ENCODE results near the gene NPLOC4. TPM values are rescaled to one million over a fixed set of nuclear protein-coding genes. Genes with fewer than 3 reads are reported as not detected.
A peak's percentile ranks its signal among the peaks of the same experiment; 100 is the strongest.

Gene NPLOC4
- total RNA-seq, 3 donors from 2014 or later: 153 to 201 (median 167) TPM

DNA sequence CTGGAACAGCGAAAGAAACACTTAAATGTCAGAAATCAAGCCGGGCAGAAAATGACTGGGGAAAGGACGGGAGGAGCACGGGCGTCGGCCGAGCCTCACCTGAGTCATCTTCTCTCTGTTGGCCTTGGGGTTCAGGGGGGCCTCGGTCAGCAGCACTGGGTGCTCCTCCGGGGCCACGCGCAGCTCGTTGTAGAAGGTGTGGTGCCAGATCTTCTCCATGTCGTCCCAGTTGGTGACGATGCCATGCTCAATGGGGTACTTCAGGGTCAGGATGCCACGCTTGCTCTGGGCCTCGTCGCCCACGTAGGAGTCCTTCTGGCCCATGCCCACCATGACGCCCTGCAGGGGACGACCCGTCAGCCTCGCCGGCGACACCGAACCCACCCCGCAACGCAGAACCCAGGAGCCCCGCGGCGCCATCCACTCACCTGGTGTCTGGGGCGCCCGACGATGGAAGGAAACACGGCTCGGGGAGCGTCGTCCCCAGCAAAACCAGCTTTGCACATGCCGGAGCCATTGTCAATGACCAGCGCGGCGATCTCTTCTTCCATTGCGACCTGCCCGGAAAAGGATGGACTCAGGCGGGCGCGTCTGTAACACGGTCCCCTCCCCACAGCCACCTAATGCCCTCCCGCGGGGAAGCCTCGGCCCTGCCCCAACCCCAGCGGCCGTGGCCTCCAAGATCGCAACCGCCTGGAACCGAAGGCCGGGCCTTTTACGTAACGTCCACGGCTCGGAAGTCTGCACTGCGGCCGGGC is 124.9 kb downstream of the NPLOC4 start:
- Mint-ChIP-seq H3K27me3 (ENCODE audit: low read depth) (no peaks in the 10 kb centered on the region), H3K4me1 (ENCODE audit: low read depth) (peaks cover 36% of the 10 kb centered on the region)

DNA sequence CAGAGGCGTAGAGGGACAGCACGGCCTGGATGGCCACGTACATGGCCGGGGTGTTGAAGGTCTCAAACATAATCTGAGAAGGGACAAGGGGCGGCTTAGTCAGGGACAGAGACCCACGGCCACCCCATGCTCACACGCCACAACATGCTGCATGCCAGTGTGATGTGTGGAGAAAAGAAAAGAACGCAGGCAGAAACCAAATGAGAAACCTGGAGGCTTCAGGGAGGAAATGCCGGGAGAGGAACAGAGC is 125.4 kb downstream of the NPLOC4 start:
- Mint-ChIP-seq H3K9me3 (no peaks in the 10 kb centered on the region), H3K4me1 (ENCODE audit: low read depth) (peaks cover 33% of the 10 kb centered on the region), H3K4me3 (peak overlapping the region; percentile 96), H3K36me3 (ENCODE audit: insufficient read depth) (peaks cover 34% of the 10 kb centered on the region), H3K27me3 (ENCODE audit: low read depth) (no peaks in the 10 kb centered on the region)
- no peak for ATAC-seq
- no peak for DNase-seq

More for the DNA sequence above, 124.9 kb downstream of the NPLOC4 start:
- H3K4me3 Mint-ChIP-seq: peak overlapping the region; percentile 96
- H3K9me3 Mint-ChIP-seq: no peaks in the 10 kb centered on the region
- H3K36me3 Mint-ChIP-seq (ENCODE audit: insufficient read depth): peaks cover 34% of the 10 kb centered on the region
- DNase-seq (peak; percentile 39), ATAC-seq (no peak)

DNA sequence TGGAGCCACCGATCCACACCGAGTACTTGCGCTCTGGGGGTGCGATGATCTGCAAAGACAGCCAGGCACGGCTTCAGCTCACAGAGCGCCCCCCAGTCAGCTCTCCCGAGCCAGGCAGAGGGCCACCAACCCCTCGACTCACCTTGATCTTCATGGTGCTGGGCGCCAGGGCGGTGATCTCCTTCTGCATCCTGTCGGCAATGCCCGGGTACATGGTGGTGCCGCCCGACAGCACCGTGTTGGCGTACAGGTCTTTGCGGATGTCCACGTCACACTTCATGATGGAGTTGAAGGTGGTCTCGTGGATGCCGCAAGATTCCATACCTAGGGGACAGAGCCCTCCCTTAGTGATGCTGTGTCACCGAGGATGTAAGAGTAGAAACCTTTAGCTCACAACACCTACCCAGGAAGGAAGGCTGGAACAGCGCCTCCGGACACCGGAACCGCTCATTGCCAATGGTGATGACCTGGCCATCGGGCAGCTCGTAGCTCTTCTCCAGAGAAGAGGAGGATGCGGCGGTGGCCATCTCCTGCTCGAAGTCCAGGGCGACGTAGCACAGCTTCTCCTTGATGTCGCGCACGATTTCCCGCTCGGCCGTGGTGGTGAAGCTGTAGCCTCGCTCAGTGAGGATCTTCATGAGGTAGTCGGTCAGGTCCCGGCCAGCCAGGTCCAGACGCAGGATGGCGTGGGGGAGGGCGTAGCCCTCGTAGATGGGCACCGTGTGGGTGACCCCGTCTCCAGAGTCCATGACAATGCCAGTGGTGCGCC is 125.9 kb downstream of the NPLOC4 start:
- Mint-ChIP-seq H3K9me3 (no peaks in the 10 kb centered on the region), H3K36me3 (ENCODE audit: insufficient read depth) (peaks cover 34% of the 10 kb centered on the region), H3K4me1 (ENCODE audit: low read depth) (peaks cover 28% of the 10 kb centered on the region), H3K27me3 (ENCODE audit: low read depth) (no peaks in the 10 kb centered on the region), H3K4me3 (peak overlapping the region; percentile 96)
- ATAC-seq: no peak
- no peak for DNase-seq

DNA sequence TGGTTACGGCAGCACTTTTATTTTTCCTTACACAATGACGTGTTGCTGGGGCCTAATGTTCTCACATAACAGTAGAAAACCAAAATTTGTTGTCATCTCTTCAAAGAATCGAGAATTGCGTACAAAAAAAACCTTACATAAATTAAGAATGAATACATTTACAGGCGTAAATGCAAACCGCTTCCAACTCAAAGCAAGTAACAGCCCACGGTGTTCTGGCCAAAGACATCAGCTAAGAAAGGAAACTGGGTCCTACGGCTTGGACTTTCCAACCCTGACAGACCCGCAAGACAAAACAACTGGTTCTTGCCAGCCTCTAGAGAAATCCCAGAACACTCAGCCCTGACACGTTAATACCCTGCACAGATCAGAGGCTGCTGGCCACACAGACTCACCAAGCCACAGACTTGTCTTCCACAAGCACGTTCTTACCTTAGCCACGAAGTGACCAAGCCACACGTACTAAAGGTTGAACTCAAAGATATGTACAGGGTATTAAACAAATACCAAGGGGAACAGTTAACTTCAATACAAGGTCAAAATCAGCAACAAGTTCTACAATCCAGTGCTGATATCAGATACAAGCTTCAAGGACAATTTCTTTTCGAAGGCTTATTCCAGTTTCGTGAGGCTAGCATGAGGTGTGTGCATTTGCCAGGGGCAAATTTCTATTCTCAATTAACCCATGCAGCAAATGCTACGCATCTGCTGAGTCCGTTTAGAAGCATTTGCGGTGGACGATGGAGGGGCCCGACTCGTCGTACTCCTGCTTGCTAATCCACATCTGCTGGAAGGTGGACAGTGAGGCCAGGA is 126.7 kb downstream of the NPLOC4 start:
- no peak for DNase-seq
- no peak for ATAC-seq
- H3K27me3 Mint-ChIP-seq (ENCODE audit: low read depth): no peaks in the 10 kb centered on the region
- peak overlapping the region; percentile 96 for H3K4me3 Mint-ChIP-seq
- peaks cover 23% of the 10 kb centered on the region for H3K4me1 Mint-ChIP-seq (ENCODE audit: low read depth)
- no peaks in the 10 kb centered on the region for H3K9me3 Mint-ChIP-seq
- H3K36me3 Mint-ChIP-seq (ENCODE audit: insufficient read depth): peaks cover 34% of the 10 kb centered on the region

DNA sequence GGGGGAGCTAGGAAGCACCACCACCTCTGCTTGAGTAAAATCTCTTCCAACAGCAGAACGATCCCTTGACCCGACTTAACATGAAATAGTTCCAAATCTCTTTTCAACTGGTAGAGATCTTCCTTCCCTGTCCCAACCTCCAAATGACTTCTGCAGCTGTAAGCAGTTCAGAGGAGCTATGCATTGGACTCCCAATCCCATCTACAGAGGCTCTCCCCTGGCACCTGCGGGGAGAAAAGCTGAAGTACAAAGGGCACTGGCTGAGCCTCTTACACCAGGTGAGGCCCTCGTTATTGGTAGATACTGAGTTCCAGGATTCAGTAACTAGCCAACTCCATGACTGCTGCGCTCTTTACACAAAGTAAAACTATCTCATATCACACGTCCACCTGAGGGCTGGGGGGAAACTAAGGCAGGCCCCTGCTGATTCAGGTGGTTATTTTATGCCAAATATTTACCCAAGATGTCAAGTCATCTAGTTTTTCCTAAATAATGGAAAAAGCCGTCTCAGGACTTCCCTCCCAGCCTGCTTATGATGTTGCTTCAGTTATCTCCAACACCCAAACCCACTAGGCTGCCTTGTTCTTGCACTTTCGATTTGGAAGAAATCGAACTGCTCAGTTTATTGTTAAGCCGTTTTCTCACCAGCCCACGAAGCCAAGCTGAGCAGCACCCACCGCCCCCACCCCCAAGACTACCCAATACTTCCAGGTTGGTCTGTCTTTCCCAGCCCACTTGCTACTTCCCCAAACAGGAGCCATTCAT is 127.5 kb downstream of the NPLOC4 start:
- DNase-seq: no peak
- ATAC-seq: peak in 1 of 2 donors; percentile 2
- peak overlapping the region; percentile 96 for H3K4me3 Mint-ChIP-seq

DNA sequence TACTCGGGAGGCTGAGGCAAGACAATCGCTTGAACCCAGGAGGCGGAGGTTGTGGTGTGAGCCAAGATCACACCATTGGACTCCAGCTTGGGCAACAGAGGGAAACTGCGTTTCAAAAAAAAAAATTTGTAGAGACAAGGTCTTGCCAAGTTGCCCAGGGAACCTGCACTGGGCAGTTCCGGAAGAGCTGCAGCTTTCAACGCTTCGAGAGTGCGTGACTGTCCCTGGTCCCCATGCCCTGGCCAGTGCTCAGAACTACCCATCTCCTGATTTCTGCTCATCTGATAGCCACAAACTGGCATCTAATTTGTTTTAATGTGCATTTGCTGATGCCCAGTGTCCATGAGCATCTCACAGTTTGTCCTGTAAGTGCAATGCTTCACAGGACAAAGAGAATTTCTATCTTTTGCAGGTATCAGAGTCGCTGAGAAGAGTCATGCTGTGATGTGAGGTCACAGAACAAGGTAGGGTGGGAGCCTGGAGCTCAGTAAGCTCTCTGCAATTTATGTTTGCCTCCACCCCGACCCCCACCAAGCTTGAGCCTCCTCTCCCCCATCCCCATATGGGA is 128.2 kb downstream of the NPLOC4 start:
- H3K4me1 Mint-ChIP-seq (ENCODE audit: low read depth): peaks cover 23% of the 10 kb centered on the region
- peak overlapping the region; percentile 96 for H3K4me3 Mint-ChIP-seq
- H3K27me3 Mint-ChIP-seq (ENCODE audit: low read depth): no peaks in the 10 kb centered on the region
- ATAC-seq (no peak), DNase-seq (no peak)
- no peaks in the 10 kb centered on the region for H3K9me3 Mint-ChIP-seq
- H3K36me3 Mint-ChIP-seq (ENCODE audit: insufficient read depth): peaks cover 34% of the 10 kb centered on the region

More for the DNA sequence above, 127.5 kb downstream of the NPLOC4 start:
- Mint-ChIP-seq H3K4me1 (ENCODE audit: low read depth) (peaks cover 23% of the 10 kb centered on the region), H3K36me3 (ENCODE audit: insufficient read depth) (peaks cover 34% of the 10 kb centered on the region), H3K27me3 (ENCODE audit: low read depth) (no peaks in the 10 kb centered on the region), H3K9me3 (no peaks in the 10 kb centered on the region)

Other genes with a start within 250 kb of the NPLOC4 start
- gene BAHCC1, start 241.7 kb downstream of the NPLOC4 start, total RNA-seq: under 1 TPM; 0.08 to 0.19 (median 0.08) TPM
- 1,000 to 10,000 TPM; 3,953 to 4,676 (median 4,016) TPM for gene ACTG1, start 124.3 kb downstream of the NPLOC4 start, total RNA-seq
- under 1 TPM in 2 of 3 donors, not detected in 1; 0.33 to 0.58 TPM for gene FSCN2, start 108.7 kb downstream of the NPLOC4 start, total RNA-seq
- 10 to 100 TPM; 59.3 to 63.3 (median 61.6) TPM for gene FAAP100, start 84.8 kb downstream of the NPLOC4 start, total RNA-seq
- gene TSPAN10, start 84 bp upstream of the NPLOC4 start, total RNA-seq: under 1 TPM in 2 of 3 donors, not detected in 1; 0.11 to 0.18 TPM
- gene PDE6G, start 19.4 kb upstream of the NPLOC4 start, total RNA-seq: under 1 TPM in 1 of 3 donors, not detected in 2; 0.35 TPM
- 10 to 100 TPM; 35.0 to 41.1 (median 35.3) TPM for gene OXLD1, start 29.5 kb upstream of the NPLOC4 start, total RNA-seq
- 10 to 100 TPM; 82.9 to 91.9 (median 84.9) TPM for gene CCDC137, start 29.6 kb upstream of the NPLOC4 start, total RNA-seq
- 10 to 100 TPM; 27.3 to 38.6 (median 27.9) TPM for gene ARL16, start 46.7 kb upstream of the NPLOC4 start, total RNA-seq
- 100 to 1,000 TPM; 146 to 162 (median 147) TPM for gene HGS, start 46.9 kb upstream of the NPLOC4 start, total RNA-seq
- 100 to 1,000 TPM; 294 to 372 (median 359) TPM for gene MRPL12, start 66.3 kb upstream of the NPLOC4 start, total RNA-seq
- gene SLC25A10, start 75.2 kb upstream of the NPLOC4 start, total RNA-seq: 10 to 100 TPM; 29.9 to 47.8 (median 38.8) TPM
- not detected for gene GCGR, start 167.0 kb upstream of the NPLOC4 start, total RNA-seq
- 100 to 1,000 TPM; 100 to 112 (median 110) TPM for gene MCRIP1, start 196.2 kb upstream of the NPLOC4 start, total RNA-seq
- not detected for gene PPP1R27, start 197.9 kb upstream of the NPLOC4 start, total RNA-seq
- 100 to 1,000 TPM; 442 to 487 (median 478) TPM for gene P4HB, start 223.4 kb upstream of the NPLOC4 start, total RNA-seq
- 100 to 1,000 TPM; 789 to 858 (median 821) TPM for gene ARHGDIA, start 234.2 kb upstream of the NPLOC4 start, total RNA-seq

Measured in activated T-cell treated with anti-CD3 and anti-CD28 coated beads, Interleukin-2, amount 50 U/mL, for 4 hours (primary cell).